Progenitor cell of endocrine pancreas (in vitro differentiated cells): ENCODE measurements around the gene TAOK2. TPM values are rescaled to one million over a fixed set of nuclear protein-coding genes. Genes with fewer than 3 reads are reported as not detected.
A peak's percentile ranks its signal among the peaks of the same experiment; 100 is the strongest.
"Not testable (repeated sequence)": the region's sequence is repeated elsewhere in the genome, so short reads cannot be mapped to it uniquely, and the experiment has no call there.

Source experiments
- DNase-seq: peaks from one replicate; pipeline ENCODE4 v3.0.0; 2021; ENCODE audit warnings: low spot score; ENCODE audit not compliant: unreplicated experiment
- H3K27ac Mint-ChIP-seq: 2 replicates; pipeline ENCODE4 v1.8.0; 2021; ENCODE audit warnings: mild to moderate bottlenecking, moderate library complexity, mixed read lengths
- H3K27me3 Mint-ChIP-seq: 2 replicates; pipeline ENCODE4 v1.8.0; 2021; ENCODE audit warnings: mixed read lengths
- H3K36me3 Mint-ChIP-seq: 2 replicates; pipeline ENCODE4 v1.8.0; 2022; ENCODE audit warnings: mixed read lengths; ENCODE audit not compliant: insufficient read depth
- H3K4me1 Mint-ChIP-seq: 2 replicates; pipeline ENCODE4 v1.8.0; 2021; ENCODE audit warnings: low read depth, mixed read lengths
- H3K4me3 Mint-ChIP-seq: 2 replicates; pipeline ENCODE4 v1.8.0; 2021; ENCODE audit warnings: low read depth, mild to moderate bottlenecking, moderate library complexity, mixed read lengths
- H3K9me3 Mint-ChIP-seq: 2 replicates; pipeline ENCODE4 v1.8.0; 2021; ENCODE audit warnings: low read depth, mixed read lengths
- total RNA-seq: library from RNA; stranded (reverse); gene quantifications from 2 replicates; pipeline ENCODE4 v1.2.1, GENCODE V29; 2021
- TF ChIP-seq, protein P1 (sequence below): fragments of 200-600 bp; sonication (generic); IDR thresholded peaks from one replicate; pipeline ENCODE4 v1.5.0; 2021; ENCODE audit warnings: antibody characterized with exemption, mild to moderate bottlenecking; ENCODE audit not compliant: unreplicated experiment

The TAOK2 gene
- total RNA-seq, 1 donor from 2014 or later = 54.0 TPM

DNA sequence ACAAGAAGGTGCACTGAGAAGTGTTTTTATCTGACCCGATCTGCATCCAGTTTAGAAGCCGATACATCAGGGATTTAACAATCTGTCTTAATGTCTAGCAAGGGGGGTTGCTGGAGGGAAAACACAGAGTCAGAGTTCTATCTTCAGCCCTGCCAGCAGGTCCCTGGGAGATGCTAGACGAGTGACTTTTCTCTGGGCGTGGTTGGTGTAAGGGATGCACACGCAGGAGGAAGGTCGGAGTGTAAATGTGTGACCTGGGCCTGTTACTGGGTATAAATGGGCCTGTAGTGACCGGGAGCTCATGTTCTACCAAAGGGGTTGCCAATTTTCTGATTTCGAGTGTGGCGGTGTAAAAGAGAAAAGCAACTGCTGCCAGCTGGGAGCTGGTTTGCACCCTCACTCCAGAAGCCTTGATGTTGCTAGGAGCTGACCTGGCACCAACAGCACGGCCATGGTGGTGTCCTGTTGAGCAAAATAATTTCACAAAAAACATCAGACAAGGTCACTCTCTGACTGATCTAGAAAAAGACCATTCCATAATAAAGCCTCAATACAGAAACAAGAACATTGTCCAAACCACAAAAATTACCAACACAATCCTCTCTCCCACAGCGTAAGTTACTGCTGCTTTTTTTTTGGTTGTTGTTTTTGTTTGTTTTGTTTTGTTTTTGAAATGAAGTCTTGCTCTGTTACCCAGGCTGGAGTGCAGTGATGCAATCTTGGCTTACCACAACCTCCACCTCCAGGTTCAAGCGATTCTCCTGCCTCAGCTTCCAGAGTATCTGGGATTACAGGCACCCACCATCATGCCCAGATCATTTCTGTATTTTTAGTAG lies 46.4 kb upstream of the TAOK2 start:
- peak overlapping the region; percentile 94 for H3K4me3 Mint-ChIP-seq
- DNase-seq = no peak
- peak overlapping the region; percentile 99 for H3K27ac Mint-ChIP-seq
- H3K4me1 Mint-ChIP-seq = peaks cover 27% of the 10 kb centered on the region
- H3K36me3 Mint-ChIP-seq = peaks cover 1% of the 10 kb centered on the region
- peaks cover 2% of the 10 kb centered on the region for H3K9me3 Mint-ChIP-seq
- no peaks in the 10 kb centered on the region for H3K27me3 Mint-ChIP-seq
- TF ChIP-seq, protein P1, sequence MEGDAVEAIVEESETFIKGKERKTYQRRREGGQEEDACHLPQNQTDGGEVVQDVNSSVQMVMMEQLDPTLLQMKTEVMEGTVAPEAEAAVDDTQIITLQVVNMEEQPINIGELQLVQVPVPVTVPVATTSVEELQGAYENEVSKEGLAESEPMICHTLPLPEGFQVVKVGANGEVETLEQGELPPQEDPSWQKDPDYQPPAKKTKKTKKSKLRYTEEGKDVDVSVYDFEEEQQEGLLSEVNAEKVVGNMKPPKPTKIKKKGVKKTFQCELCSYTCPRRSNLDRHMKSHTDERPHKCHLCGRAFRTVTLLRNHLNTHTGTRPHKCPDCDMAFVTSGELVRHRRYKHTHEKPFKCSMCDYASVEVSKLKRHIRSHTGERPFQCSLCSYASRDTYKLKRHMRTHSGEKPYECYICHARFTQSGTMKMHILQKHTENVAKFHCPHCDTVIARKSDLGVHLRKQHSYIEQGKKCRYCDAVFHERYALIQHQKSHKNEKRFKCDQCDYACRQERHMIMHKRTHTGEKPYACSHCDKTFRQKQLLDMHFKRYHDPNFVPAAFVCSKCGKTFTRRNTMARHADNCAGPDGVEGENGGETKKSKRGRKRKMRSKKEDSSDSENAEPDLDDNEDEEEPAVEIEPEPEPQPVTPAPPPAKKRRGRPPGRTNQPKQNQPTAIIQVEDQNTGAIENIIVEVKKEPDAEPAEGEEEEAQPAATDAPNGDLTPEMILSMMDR = no peak

DNA sequence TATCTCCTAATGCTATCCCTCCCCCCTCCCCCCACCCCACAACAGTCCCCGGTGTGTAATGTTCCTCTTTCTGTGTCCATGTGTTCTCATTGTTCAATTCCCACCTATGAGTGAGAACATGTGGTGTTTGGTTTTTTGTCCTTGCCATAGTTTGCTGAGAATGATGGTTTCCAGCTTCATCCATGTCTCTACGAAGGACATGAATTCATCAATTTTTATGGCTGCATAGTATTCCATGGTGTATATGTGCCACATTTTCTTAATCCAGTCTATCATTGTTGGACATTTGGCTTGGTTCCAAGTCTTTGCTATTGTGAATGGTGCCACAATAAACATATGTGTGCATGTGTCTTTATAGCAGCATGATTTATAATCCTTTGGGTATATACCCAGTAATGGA lies 41.9 kb upstream of the TAOK2 start:
- H3K36me3 Mint-ChIP-seq, H3K27ac Mint-ChIP-seq, H3K27me3 Mint-ChIP-seq, DNase-seq, H3K9me3 Mint-ChIP-seq, H3K4me3 Mint-ChIP-seq: not testable (repeated sequence)
- peaks cover 13% of the 10 kb centered on the region for H3K4me1 Mint-ChIP-seq

DNA sequence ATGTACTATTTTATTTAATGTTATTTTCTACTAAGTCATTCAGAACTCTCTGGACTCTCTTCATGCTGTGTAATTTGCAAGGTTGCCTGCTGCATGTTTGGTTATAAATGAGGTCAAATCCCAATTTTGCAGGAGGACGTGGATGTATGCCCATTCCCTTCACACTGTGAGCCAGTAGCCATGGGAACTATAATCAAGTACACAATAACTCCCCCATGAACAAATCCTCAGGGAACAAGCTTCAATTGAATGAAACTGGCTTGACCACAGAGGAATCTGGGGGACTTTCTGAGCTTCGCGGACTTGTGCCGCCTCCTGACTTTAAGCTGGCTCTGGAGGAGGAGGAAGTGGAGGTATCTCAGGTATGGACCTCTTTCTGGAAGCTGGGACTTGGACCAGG lies 33.0 kb upstream of the TAOK2 start:
- Mint-ChIP-seq H3K27me3 (no peaks in the 10 kb centered on the region), H3K9me3 (no peaks in the 10 kb centered on the region), H3K36me3 (no peaks in the 10 kb centered on the region), H3K4me1 (peaks cover 16% of the 10 kb centered on the region), H3K27ac (no peak overlapping the region), H3K4me3 (no peak overlapping the region)
- no peak for DNase-seq
- TF ChIP-seq, protein P1 = no peak

DNA sequence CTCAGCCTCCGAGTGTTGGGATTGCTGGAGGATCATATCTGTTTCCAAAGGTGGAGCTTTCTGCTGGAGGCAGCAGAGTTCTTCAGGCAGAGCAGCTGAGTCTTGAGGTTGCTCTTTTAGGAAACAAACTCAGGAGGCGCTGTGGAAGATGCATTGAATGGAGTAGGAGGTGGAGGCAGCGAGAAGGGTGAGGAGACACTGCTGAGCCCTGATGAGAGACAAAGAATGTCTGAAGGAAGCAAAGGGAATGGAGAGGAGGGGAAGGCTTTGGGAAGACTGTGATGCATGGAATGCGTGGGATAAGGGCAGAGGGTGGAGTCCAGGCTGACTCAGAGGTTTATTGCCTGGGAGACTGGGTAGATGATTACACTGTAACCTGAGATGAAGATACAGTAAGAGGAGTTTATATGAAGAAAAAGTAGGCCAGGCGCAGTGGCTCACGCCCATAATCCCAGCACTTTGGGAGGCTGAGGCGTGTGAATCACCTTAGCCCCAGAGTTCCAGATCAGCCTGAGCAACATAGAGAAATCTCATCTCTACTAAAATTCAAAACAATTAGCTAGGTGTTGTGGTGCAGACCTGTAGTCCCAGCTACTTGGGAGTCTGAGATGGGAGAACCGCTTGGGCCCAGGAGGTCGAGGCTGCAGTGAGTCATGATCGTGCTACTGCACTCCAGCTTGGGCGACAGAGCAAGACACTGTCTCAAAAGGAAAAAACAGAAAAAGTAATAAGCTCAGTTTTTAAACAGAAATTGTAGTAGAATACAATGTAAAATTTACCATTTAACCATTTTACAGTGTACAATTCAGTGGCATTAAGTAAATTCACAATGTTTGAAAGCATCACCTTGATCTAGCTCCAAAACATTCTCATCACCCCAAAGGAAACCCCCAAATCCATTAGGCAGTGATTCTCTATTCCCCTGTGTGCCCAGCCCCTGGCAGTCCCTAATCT lies 29.5 kb upstream of the TAOK2 start:
- Mint-ChIP-seq H3K27ac (peak overlapping the region; percentile 93), H3K36me3 (no peaks in the 10 kb centered on the region), H3K9me3 (peaks cover 2% of the 10 kb centered on the region), H3K27me3 (no peaks in the 10 kb centered on the region), H3K4me3 (peak overlapping the region; percentile 1), H3K4me1 (peaks cover 16% of the 10 kb centered on the region)
- no peak for DNase-seq
- TF ChIP-seq, protein P1 = peak; percentile 27

DNA sequence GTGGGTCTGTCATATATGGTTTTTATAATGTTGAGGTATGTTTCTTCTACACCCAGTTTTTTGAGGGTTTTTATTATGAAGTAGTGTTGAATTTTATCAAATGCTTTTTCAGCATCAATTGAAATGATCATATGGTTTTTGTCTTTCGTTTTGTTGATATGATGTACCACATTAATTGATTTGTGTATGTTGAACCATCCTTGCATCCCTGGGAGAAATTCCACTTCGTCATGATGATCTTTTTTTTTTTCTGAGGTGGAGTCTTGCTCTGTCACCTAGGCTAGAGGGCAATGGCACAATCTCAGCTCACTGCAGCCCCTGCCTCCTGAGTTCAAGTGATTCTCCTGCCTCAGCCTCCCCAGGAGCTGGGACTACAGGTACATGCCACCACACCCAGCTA lies 25.8 kb upstream of the TAOK2 start:
- no peaks in the 10 kb centered on the region for H3K27me3 Mint-ChIP-seq
- peaks cover 13% of the 10 kb centered on the region for H3K4me1 Mint-ChIP-seq
- H3K36me3 Mint-ChIP-seq = no peaks in the 10 kb centered on the region
- H3K9me3 Mint-ChIP-seq = peaks cover 5% of the 10 kb centered on the region
- no peak for DNase-seq
- no peak overlapping the region for H3K27ac Mint-ChIP-seq
- H3K4me3 Mint-ChIP-seq = no peak overlapping the region
- TF ChIP-seq, protein P1 = no peak
